Neuron (in vitro differentiated cells): ENCODE results near the gene OR56A3.
"Not testable (repeated sequence)": the region's sequence is repeated elsewhere in the genome, so short reads cannot be mapped to it uniquely, and the experiment has no call there.

Experiments used
- H2AFZ ChIP-seq: one replicate; pipeline ENCODE4 v1.6.1; 2013; ENCODE audit warnings: low read depth, mild to moderate bottlenecking, inconsistent platforms, low read length, moderate library complexity
- H3K27me3 ChIP-seq: one replicate; pipeline ENCODE4 v1.6.1; 2013; ENCODE audit warnings: low read length; ENCODE audit not compliant: insufficient read depth
- H3K36me3 ChIP-seq: one replicate; pipeline ENCODE4 v1.6.1; 2013; ENCODE audit warnings: low read length; ENCODE audit not compliant: insufficient read depth
- H3K4me1 ChIP-seq: one replicate; pipeline ENCODE4 v1.6.1; 2013; ENCODE audit warnings: low read length; ENCODE audit not compliant: insufficient read depth
- H3K4me3 ChIP-seq: 2 replicates; pipeline ENCODE4 v1.5.1; 2013; ENCODE audit warnings: mild to moderate bottlenecking, low read length, moderate library complexity
- H3K9me3 ChIP-seq: one replicate; pipeline ENCODE4 v1.6.1; 2013; ENCODE audit warnings: low read length

The OR56A3 gene

GRCh38 chr11:5933116-5933515 is 8.9 kb upstream of the OR56A3 start:
- Histone ChIP-seq H3K36me3 (no peaks in the 10 kb centered on the region), H3K9me3 (no peaks in the 10 kb centered on the region), H2AFZ (no peak overlapping the region), H3K27me3 (no peaks in the 10 kb centered on the region), H3K4me3 (no peak overlapping the region), H3K4me1 (no peaks in the 10 kb centered on the region)

GRCh38 chr11:5937868-5938602 is 4.0 kb upstream of the OR56A3 start:
- Histone ChIP-seq H2AFZ (no peak overlapping the region), H3K27me3 (no peaks in the 10 kb centered on the region), H3K9me3 (no peaks in the 10 kb centered on the region), H3K4me3 (no peak overlapping the region), H3K36me3 (no peaks in the 10 kb centered on the region), H3K4me1 (no peaks in the 10 kb centered on the region)

GRCh38 chr11:5938603-5938965 is 3.5 kb upstream of the OR56A3 start:
- Histone ChIP-seq H3K9me3 (no peaks in the 10 kb centered on the region), H2AFZ (no peak overlapping the region), H3K36me3 (no peaks in the 10 kb centered on the region), H3K4me1 (no peaks in the 10 kb centered on the region), H3K4me3 (no peak overlapping the region), H3K27me3 (no peaks in the 10 kb centered on the region)

GRCh38 chr11:5940748-5941147 is 1.3 kb upstream of the OR56A3 start:
- Histone ChIP-seq H3K36me3 (no peaks in the 10 kb centered on the region), H2AFZ (no peak overlapping the region), H3K4me1 (no peaks in the 10 kb centered on the region), H3K4me3 (no peak overlapping the region), H3K9me3 (no peaks in the 10 kb centered on the region), H3K27me3 (no peaks in the 10 kb centered on the region)

GRCh38 chr11:5955586-5955985 is 13.5 kb downstream of the OR56A3 start:
- Histone ChIP-seq H3K4me3 (no peak overlapping the region), H3K4me1 (no peaks in the 10 kb centered on the region), H3K9me3 (no peaks in the 10 kb centered on the region), H3K27me3 (no peaks in the 10 kb centered on the region), H3K36me3 (no peaks in the 10 kb centered on the region), H2AFZ (no peak overlapping the region)

GRCh38 chr11:5960704-5961320 is 18.8 kb downstream of the OR56A3 start:
- H3K27me3 ChIP-seq, H3K4me1 ChIP-seq, H3K9me3 ChIP-seq, H3K4me3 ChIP-seq, H3K36me3 ChIP-seq, H2AFZ ChIP-seq: not testable (repeated sequence)

- Histone ChIP-seq H3K9me3 (no peaks in the 10 kb centered on the region), H3K27me3 (no peaks in the 10 kb centered on the region), H3K4me3 (no peak overlapping the region), H3K4me1 (no peaks in the 10 kb centered on the region), H2AFZ (no peak overlapping the region), H3K36me3 (no peaks in the 10 kb centered on the region)
These were observed 24.9 kb downstream of the OR56A3 start for GRCh38 chr11:5966958-5967357.

GRCh38 chr11:5967708-5968107 is 25.7 kb downstream of the OR56A3 start:
- H3K27me3 ChIP-seq: no peaks in the 10 kb centered on the region
- H3K9me3 ChIP-seq: no peaks in the 10 kb centered on the region
- H3K36me3 ChIP-seq: no peaks in the 10 kb centered on the region
- H3K4me1 ChIP-seq: no peaks in the 10 kb centered on the region
- no peak overlapping the region for H2AFZ ChIP-seq
- no peak overlapping the region for H3K4me3 ChIP-seq

GRCh38 chr11:5968394-5968793 is 26.3 kb downstream of the OR56A3 start, which contains the start of gene OR56A5:
Gene OR56A5 (minus strand): TSS chr11:5968494. CDS start chr11:5968494, 0 bp downstream.
- Histone ChIP-seq H3K36me3 (no peaks in the 10 kb centered on the region), H3K9me3 (no peaks in the 10 kb centered on the region), H3K4me3 (no peak within 1 kb of the TSS), H3K27me3 (no peaks in the 10 kb centered on the region), H3K4me1 (no peaks in the 10 kb centered on the region), H2AFZ (no peak within 1 kb of the TSS)

- H3K9me3 ChIP-seq: no peaks in the 10 kb centered on the region
- H2AFZ ChIP-seq: no peak overlapping the region
- no peaks in the 10 kb centered on the region for H3K27me3 ChIP-seq
- no peak overlapping the region for H3K4me3 ChIP-seq
- H3K4me1 ChIP-seq: no peaks in the 10 kb centered on the region
- no peaks in the 10 kb centered on the region for H3K36me3 ChIP-seq
These were observed 31.5 kb downstream of the OR56A3 start for GRCh38 chr11:5973530-5973929.

- Histone ChIP-seq H2AFZ (no peak overlapping the region), H3K4me1 (no peaks in the 10 kb centered on the region), H3K4me3 (no peak overlapping the region), H3K36me3 (no peaks in the 10 kb centered on the region), H3K27me3 (peaks cover 2% of the 10 kb centered on the region), H3K9me3 (no peaks in the 10 kb centered on the region)
These were observed 41.4 kb downstream of the OR56A3 start for GRCh38 chr11:5983443-5983842.

GRCh38 chr11:5986885-5987284 is 44.8 kb downstream of the OR56A3 start, which contains the start of gene OR52L1:
Gene OR52L1 (minus strand): TSS chr11:5986985. CDS start chr11:5986930, 55 bp downstream.
- H3K4me3 ChIP-seq: no peak within 1 kb of the TSS
- peaks cover 2% of the 10 kb centered on the region for H3K27me3 ChIP-seq
- no peaks in the 10 kb centered on the region for H3K4me1 ChIP-seq
- H3K9me3 ChIP-seq: no peaks in the 10 kb centered on the region
- no peaks in the 10 kb centered on the region for H3K36me3 ChIP-seq
- H2AFZ ChIP-seq: no peak within 1 kb of the TSS

- Histone ChIP-seq H3K27me3 (no peaks in the 10 kb centered on the region), H3K9me3 (no peaks in the 10 kb centered on the region), H3K4me3 (no peak overlapping the region)
These were observed 47.2 kb downstream of the OR56A3 start for GRCh38 chr11:5989203-5989602.

More at GRCh38 chr11:5989203-5989602, 47.2 kb downstream of the OR56A3 start:
- Histone ChIP-seq H2AFZ (no peak overlapping the region), H3K36me3 (no peaks in the 10 kb centered on the region), H3K4me1 (no peaks in the 10 kb centered on the region)
